Mucosa of descending colon (tissue), 3 donors: ENCODE data around the gene PTTG1IP. TPM values are rescaled to one million over a fixed set of nuclear protein-coding genes. Genes with fewer than 3 reads are reported as not detected.

Experiments
- ATAC-seq: fragments of 200-7000 bp; cut with Tn5 transposase; one replicate; pipeline ENCODE4 v1.9.1; 2020; ENCODE audit warnings: mild to moderate bottlenecking, moderate library complexity
- DNase-seq, 3 donors: peaks; one replicate each; pipeline ENCODE4 v3.0.0-alpha.2; 2020
- H3K36me3 ChIP-seq: fragments of 200-600 bp; one replicate; pipeline ENCODE4 v1.8.0; 2021; ENCODE audit warnings: low read depth, mild to moderate bottlenecking
- H3K4me1 ChIP-seq: fragments of 200-600 bp; one replicate; pipeline ENCODE4 v1.8.0; 2021; ENCODE audit warnings: low read depth, mild to moderate bottlenecking
- H3K4me3 ChIP-seq: fragments of 200-600 bp; one replicate; pipeline ENCODE4 v1.8.0; 2021; ENCODE audit warnings: mild to moderate bottlenecking
- H3K9me3 ChIP-seq: fragments of 200-600 bp; one replicate; pipeline ENCODE4 v1.8.0; 2021; ENCODE audit warnings: mild to moderate bottlenecking
- CTCF ChIP-seq: fragments of 200-600 bp; IDR thresholded peaks from one replicate; pipeline ENCODE4 v1.8.0; 2022; ENCODE audit warnings: antibody characterized with exemption, mild to moderate bottlenecking
- intact Hi-C, 2 donors: fragments of 100-400 bp; cut with DNase I in 1 of 2; cut with micrococcal nuclease in 1 of 2; formaldehyde crosslinking; loops; one replicate each; pipeline versions ENCODE4 v1.11.0 to v1.11.1; 2022; cut with DNase I, micrococcal nuclease
- total RNA-seq, 3 donors: library from RNA; stranded (reverse); fragmentation: NEBNext Ultra II Directional in 2 of 3; extraction: Animal tissue kit (Norgen Biotek cat#: 25700) in 2 of 3; gene quantifications; one replicate each; pipeline versions ENCODE4 v1.2.1 to v1.2.4, GENCODE V29; 2021 to 2023
- donor health status: DM: no; HTN: no; CAD: no; lungs with moderate emphysema.
- donor health status: DM: no; HTN: no; CAD: no.
- donor health status: DM: no; HTN: yes; CAD: no.

PTTG1IP gene
- total RNA-seq, 3 donors from 2014 or later = 202 to 391 (median 286) TPM

GRCh38 chr21:44919111-44919912 lies 45.8 kb upstream of the PTTG1IP start:
- H3K9me3 ChIP-seq = no peaks in the 10 kb centered on the region
- no peak overlapping the region for H3K4me3 ChIP-seq
- TF ChIP-seq CTCF = no peak
- DNase-seq = peak in 1 of 3 donors; percentile 62
- intact Hi-C loops = no loop called here
- no peaks in the 10 kb centered on the region for H3K36me3 ChIP-seq
- ATAC-seq = no peak
- no peaks in the 10 kb centered on the region for H3K4me1 ChIP-seq

- H3K9me3 ChIP-seq = no peaks in the 10 kb centered on the region
- no peak for TF ChIP-seq CTCF
- no peaks in the 10 kb centered on the region for H3K36me3 ChIP-seq
- intact Hi-C loops = no loop called here
- no peaks in the 10 kb centered on the region for H3K4me1 ChIP-seq
- DNase-seq = peak in 1 of 3 donors; percentile 53
- no peak overlapping the region for H3K4me3 ChIP-seq
- ATAC-seq = no peak
These were observed 45.1 kb upstream of the PTTG1IP start for GRCh38 chr21:44918581-44919033.

GRCh38 chr21:44918107-44918470 lies 44.6 kb upstream of the PTTG1IP start:
- DNase-seq = peak in 1 of 3 donors; percentile 57

GRCh38 chr21:44917446-44918106 lies 44.1 kb upstream of the PTTG1IP start:
- TF ChIP-seq CTCF = no peak
- Histone ChIP-seq H3K9me3 (no peaks in the 10 kb centered on the region), H3K4me3 (no peak overlapping the region), H3K4me1 (no peaks in the 10 kb centered on the region), H3K36me3 (no peaks in the 10 kb centered on the region)
- intact Hi-C loops = no loop called here
- no peak for ATAC-seq
- no peak for DNase-seq

More at GRCh38 chr21:44918107-44918470, 44.6 kb upstream of the PTTG1IP start:
- no peaks in the 10 kb centered on the region for H3K4me1 ChIP-seq
- TF ChIP-seq CTCF = no peak
- no peak overlapping the region for H3K4me3 ChIP-seq
- intact Hi-C loops = no loop called here
- no peak for ATAC-seq
- H3K36me3 ChIP-seq = no peaks in the 10 kb centered on the region
- H3K9me3 ChIP-seq = no peaks in the 10 kb centered on the region

GRCh38 chr21:44916965-44917364 lies 43.5 kb upstream of the PTTG1IP start:
- peaks cover 2% of the 10 kb centered on the region for H3K4me1 ChIP-seq
- H3K9me3 ChIP-seq = no peaks in the 10 kb centered on the region
- H3K36me3 ChIP-seq = no peaks in the 10 kb centered on the region
- peak; percentile 12 for ATAC-seq
- H3K4me3 ChIP-seq = no peak overlapping the region
- DNase-seq = no peak
- intact Hi-C loops = no loop called here
- TF ChIP-seq CTCF = no peak
